Raji (cell line): ENCODE measurements around the gene ALPL.

Experiments used
- POLR2A ChIP-seq: IDR thresholded peaks from 2 replicates; pipeline ENCODE4 v1.6.1; 2011; ENCODE audit warnings: low read depth, low read length, control low read depth; ENCODE audit not compliant: insufficient read depth

ALPL gene

DNA sequence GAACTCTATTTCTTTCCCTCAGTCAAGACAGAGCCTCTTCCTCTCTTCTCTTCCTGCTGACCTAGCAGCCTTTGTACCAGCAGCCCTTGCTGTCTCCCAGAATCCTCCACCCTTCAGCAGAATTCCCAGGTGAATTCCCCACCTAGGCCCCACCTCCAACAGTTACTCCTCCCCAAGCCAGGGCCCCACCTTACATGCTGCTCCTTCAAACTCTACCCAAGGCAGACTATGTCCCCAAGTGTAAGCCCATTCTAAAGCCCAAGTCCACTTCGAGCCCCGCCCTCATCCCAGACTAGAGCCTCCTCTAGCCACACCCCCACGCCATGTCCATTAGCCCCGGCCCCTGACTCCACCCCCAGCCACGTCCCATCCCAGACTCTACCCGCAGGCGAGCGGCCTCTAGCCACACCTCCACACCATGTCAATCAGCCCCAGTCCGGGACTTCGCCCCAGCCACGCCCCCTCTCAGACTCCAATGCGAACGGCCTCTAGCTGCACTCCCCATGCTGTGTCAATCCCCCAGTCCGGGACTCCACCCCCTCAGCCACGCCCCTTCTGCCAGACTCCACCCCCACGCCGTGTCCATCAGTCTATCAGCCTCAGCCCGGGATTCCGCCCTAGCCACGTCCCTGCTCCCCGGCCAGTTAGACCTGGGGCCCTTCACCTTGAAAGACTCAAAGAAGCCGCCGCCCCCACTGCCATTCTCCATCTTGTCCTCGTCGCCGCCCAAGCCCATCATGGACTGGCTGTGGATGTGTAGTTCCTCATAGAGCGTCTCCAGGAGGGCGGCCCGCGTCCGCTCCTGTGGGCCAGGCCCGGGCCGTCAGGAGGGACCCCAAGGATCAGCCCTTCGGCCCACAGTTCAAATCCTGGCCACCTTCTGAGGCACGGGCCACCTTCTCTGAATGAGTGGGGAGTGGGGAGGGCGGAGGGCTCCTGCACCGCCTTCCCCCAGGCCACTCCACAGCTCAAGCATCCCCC, 98.6 kb downstream of the ALPL start:
- TF ChIP-seq POLR2A, result no peak

DNA sequence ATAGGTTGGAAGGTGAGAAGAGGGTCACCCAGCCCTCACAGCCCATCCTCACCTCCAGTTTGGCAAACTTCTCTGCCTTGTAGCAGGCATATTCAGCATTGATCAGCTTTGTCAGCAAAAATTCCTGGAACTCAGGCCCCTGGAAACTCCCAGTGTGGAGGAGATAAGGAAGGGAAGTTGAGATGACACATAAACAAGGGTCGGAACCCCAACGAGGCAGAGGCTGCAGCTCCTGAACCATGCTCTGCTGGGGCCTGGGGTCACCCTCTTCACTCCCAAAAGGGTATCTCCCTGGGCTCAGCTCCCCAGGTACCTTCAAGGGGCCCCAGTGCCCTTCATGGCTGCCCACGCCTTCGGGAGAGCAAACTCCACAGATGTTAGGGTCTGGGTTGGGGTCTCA, 99.6 kb downstream of the ALPL start:
- TF ChIP-seq POLR2A, result no peak

DNA sequence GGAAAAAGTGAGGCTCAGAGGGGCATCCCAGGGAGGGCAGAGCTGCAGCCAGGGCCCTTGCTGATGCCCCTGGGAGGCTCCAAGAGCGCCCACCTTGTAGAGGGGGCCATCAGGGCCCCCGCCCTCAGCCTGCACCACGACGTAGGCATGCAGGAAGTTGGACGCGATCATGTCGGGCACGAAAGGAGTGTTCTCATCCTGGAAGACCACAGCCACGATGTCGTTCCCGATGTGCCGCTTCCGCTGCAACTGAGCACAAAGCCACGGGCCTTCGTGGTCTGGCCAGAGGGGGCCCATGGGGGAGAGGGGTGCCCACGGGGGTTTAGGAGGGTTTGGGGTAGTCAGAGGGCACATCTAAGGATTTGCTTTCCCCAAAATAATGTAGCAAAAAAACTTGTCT, 100.8 kb downstream of the ALPL start:
- no peak for TF ChIP-seq POLR2A

DNA sequence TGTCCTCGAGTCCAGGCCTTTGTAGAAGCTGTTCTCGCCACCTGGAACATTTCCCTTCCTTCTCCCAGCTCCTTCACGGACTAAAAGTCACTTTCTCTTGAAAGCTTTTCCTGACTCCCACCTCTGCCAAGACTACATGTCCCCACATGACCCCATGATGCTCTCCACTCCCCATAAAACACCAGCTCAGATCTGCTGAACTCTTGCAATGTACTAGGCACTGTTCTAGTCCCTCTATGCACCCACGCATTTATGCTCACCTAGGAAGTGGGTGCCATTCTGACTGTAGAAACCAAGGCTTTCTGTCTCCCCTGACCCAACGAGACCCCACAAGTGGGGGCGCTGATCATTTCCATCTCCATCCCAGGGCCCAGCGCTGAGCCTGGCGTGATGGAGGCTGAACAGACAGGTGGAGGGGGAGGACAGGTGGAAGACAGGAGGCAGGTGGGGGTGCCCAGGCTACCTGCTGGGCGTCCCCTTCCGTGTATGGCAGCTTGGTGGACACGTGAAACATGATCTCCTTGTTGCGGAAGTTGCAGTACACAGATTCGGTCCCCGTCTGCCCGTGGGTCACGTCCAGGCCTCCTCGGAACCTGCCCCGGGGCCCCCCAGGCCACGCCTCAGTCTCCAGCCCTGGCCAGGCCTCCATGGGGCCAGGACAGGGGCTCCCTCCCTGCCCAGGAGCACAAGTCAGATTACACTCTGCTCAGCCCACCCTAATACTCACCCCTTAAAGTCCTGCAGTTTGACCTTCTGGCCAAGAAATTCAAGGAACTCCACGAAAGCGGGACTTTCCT, 102.0 kb downstream of the ALPL start:
- TF ChIP-seq POLR2A, result no peak

DNA sequence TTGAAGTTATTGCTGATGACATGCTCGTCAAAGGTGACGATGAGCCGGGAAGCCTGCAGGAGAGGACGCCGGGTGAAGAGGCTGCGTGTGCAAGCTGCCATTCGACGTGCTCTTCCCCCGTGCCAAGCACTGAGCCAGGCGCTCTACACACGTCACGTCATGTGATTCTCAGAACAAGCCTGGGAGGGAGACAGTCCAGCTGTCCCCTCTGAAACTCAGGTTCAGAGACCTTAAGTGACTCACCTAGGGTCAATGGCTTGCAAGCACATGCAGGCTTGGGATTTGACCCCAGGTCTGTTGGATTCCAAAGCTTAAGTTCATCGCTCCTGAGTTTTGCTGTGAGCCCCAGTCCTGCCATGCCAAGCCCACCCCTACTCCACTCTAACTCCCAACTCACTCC, 102.8 kb downstream of the ALPL start:
- TF ChIP-seq POLR2A, result no peak

DNA sequence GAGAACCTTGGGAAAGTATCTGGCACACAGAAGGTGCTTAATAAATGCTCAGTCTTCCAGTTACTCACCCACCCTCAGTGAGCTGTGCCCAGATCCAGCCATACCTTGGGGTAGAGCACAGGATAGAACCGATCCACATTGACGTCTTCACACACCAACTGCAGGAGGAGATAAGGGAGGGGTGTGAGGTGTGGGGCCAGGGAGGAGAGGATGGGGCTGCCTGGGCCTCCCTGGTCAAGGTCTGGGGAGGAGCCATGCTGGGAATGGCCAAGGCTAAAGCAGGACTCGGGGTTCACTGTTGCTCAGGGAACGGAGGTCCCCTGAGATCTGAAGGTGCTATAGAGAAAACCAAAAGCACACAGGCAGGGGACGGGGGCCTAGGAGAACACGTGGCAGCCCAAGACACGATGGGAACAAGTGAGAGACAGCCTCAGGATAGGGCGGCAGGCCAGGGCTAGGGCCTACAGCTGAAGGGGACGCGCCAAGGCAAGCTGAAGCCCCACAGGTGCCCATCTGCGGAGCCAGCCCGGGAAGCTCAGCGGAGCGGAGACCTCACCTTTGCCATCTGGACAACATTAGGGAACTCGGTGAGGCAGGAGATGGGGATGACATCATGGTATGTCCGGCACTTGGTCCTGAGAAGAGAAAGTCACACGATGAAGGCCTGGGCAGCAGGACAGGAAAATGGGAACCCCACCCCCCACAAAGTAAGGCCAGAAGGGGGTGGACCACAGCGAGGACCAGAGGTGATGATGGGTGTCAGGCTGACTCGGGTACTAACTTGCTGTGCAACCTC, 104.0 kb downstream of the ALPL start:
- TF ChIP-seq POLR2A, result no peak

DNA sequence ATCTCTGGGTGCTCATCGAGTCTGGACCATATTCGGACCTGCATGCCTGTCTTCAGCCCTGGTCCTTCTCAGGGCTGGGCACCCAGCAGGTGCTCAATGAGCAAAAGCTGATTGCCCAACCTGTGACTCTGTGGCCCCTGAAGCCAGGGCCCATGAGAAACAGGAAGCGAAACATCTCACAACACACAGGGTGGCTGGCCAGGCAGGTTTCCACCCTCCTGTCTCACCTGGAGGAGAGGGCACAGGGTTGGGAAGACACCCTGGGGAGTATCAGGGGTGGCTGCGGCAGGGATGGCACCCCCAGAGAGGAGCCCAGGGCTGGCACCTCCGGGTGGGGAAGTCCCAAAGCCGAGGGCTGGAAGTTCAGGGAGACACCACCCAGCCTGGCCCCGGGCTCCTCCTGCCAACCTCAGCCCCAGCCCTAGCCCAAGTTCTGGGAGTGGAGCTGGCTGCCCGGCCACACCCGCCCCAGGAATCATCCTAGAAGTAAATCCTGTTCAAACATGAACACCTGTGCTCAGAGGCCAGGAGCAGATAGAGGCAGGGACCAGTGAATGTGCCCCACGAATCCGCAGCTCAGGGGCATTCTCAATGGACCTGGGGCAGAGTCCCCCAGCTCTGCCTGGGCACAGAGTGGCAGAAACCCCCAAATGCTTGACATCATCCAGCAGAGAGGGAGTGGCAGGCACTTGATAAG, 105.3 kb downstream of the ALPL start:
- TF ChIP-seq POLR2A, result no peak

DNA sequence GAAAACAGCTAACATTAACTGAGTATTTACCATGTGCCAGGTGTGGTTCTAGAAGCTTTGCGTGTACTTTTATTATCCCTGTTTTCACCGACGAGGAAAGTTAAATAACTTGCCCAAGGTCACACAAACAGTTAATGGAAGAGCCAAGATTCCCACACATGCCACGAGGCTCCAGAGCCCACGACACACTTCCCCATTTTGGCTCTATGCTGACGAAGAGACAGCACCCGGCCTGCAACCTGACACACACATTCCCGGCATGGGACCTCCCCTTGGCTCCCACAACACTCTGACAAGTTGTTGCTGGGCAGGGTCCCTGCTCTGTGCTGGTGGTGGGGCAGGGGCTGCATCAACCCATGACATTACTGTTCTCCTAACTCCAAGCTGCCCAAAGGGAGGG, 107.1 kb downstream of the ALPL start:
- TF ChIP-seq POLR2A, result no peak

DNA sequence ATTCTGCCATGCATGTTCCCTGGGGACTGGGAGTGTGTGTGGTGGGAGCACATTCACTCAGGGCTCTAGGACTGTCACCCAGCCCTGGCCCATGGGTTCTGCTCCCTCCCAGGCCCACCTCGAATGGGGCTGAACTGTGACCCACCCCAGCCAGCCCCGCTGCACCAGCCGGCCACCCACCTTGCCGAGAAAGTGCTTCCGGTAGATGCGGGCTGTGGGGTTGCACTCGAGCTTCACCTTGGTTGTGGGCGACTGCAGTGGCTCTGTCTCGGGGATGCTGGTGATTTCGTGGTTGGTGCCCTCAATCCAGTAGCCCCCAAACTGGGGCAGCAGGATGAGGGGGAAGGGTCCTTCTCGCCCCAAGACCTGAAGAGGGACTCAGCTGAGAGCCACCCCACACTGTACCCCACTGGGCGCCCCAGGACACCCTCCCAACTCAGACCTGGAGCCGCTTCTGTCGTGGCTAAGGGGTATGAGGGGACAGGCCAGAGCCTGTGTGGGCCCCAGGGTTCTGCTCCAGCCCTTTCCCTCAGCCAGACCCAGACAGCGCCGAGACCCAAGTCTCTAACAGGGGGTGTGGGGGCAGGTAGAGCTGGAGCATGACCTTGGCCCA, 108.0 kb downstream of the ALPL start:
- TF ChIP-seq POLR2A, result no peak

DNA sequence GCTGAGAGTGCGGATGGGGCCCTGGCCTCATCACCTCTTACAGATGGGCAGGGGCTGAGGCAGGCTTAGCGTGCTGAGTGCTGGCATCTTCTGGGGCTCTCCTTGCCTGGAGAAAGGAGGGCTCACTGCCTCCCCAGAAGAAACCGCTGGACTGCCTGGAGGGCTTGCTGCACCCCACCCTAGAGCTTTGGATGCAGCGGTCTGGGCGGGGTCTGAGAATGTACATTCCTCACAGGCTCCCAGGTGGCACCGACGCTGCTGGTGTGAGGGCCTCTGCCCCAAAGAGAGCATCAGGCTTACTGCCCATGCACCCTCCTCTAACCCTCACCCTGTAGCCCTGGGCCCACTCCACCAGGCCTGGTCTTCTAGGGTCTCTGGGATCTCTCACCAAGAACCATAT, 108.8 kb downstream of the ALPL start:
- no peak for TF ChIP-seq POLR2A

DNA sequence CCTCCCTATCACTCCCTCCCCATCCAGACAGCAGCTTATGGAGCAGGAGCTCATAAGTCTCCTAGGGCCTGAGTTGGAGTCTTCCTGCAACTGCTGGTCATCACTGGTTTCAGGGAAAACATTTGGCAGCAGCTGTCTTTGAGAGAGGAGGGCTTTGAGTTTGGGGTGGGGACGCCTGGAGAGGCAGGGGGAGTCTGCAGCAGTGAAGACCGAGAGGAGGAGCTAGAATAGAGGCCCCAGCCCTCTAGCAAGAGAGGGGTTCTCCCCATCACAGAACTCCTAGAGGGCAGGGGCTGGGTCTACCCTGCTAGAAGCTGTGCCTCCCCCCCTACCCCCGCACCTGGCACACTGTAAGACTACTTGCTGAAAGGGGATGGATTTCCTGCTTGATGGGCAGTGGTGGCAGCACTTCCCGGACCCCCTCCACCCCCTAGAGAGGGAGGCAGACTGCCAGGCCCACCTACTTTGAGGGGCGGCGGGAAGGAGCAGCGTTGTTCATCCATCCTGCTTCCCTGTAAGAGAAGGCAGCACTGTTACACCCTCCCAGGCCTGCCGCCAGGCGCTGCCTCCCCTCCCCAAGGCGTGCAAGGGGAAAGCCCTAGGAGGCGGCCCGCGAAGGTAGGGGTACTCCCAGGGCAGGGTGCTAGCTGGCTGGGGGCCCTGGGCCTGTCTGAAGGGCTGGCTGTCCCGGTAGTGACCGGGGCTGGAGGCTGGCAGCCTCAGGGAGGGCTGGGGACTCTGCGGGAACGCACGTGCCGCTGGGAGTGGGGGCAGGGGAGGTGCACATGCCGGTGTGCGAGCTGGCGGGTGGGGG, 109.5 kb downstream of the ALPL start:
- TF ChIP-seq POLR2A, result no peak

DNA sequence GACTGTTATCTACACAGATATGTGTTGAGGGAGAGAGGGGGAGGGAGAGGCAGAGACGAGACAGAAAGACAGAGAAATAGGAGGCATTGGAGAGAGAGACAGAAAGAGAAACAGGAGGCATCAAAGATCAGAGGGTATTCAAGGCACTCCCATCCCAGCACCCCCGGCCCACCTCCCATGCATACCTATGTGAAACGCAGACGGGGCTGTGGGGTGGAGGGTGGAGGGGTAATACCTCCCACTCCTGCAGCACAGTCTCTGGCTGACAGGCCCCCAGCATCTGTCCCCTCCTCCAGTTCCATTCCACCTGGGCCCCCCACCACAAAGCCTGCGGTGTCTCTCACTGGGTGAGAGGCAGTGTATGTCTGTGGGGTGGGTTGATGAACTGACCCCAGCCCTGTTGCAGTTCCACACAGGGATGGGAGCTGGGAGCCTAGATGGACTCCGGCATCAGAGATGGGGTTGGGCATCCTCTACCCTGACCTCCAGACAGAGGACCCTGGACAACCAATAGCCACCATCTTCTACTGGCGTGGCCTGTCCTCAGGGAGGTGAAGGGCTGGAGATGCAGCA, 110.2 kb downstream of the ALPL start:
- TF ChIP-seq POLR2A, result no peak

DNA sequence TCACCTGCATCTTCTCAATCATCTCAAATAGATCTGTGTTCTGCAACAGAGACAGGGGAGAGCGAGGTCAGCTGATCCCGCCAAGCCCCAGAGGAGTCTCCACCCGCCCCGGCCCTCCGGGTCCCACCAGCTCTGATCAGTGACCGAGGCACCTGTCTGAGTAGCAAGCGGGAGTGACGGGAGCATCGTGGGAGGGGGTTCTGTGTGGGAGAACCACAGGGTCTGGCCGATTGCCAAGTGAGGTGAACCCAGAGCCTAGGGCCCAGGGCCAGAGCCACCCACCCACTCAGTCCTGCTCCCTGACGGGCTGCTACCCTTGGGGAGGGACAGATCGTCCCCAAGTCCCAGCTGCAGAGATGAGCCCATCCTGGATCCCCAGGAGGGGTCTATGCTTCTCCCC, 110.8 kb downstream of the ALPL start:
- TF ChIP-seq POLR2A, result no peak
